ENCODE data around the gene NANOS1.

The NANOS1 gene

GRCh38 chr10:119060107-119060506 lies 30.6 kb downstream of the NANOS1 start:
- no peak for DNase-seq (ENCODE audit: low spot score)

DNA sequence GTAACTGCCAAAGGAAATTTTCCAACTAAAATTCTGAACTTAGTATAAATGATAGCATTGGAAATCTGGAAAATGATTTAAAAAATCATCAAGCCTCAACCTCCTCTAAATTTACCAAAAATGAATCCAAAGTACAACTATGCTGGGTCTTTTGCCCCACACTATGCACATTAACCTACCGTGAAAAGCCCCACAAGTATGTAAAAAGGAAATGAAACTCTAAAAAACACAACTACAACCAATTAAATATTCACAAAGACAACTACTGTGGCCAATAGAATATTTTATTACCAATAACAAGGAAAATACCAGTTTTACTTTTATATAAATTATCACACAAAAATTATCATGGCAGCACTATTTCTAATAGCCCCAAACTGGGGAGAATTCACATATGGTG lies 31.8 kb downstream of the NANOS1 start:
- no peak for DNase-seq (ENCODE audit: low spot score)

GRCh38 chr10:119061926-119062325 lies 32.4 kb downstream of the NANOS1 start:
- DNase-seq (ENCODE audit: low spot score): no peak

- DNase-seq (ENCODE audit: low spot score): no peak
Measured at GRCh38 chr10:119070395-119071165, 41.1 kb downstream of the NANOS1 start.

DNA sequence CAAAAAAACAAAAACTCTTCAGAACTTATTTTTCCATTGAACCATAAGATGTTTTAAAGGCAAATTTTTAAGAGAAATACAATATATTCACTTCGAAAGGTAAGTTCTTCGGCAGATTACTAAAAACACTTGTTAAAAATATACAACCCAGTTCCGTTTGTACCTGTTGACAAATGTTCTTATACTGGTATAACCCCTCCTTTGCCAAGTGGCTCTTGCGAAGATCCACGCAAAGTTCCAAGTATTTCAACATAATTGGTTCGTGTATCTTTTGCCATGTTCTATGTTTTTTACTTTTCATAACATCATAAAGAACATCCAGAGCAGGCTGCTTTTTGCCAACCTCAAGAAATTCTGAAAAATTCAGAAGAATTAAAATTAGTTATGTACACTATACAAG lies 44.1 kb downstream of the NANOS1 start:
- DNase-seq (ENCODE audit: low spot score): no peak

- DNase-seq (ENCODE audit: low spot score): no peak
Measured at GRCh38 chr10:119078422-119079179, 49.1 kb downstream of the NANOS1 start.

GRCh38 chr10:119079599-119080520 lies 50.3 kb downstream of the NANOS1 start:
- peak; percentile 64 for DNase-seq (ENCODE audit: low spot score)

GRCh38 chr10:119080521-119081259 lies 51.2 kb downstream of the NANOS1 start, which contains the start of gene EIF3A:
EIF3A (minus strand) TSS chr10:119080817; CDS start chr10:119080676, 141 bp downstream.
- DNase-seq (ENCODE audit: low spot score): peak; percentile 93
